NCI-H2227 treated with DMSO at 0.1 percent for 48 hours (cell line): ENCODE results near the gene THSD4.
A peak's percentile ranks its signal among the peaks of the same experiment; 100 is the strongest.
"Not testable (repeated sequence)": the region's sequence is repeated elsewhere in the genome, so short reads cannot be mapped to it uniquely, and the experiment has no call there.

Experiments
- DNase-seq: peaks from one replicate; lab custom pipeline; 2025; lab: John Stamatoyannopoulos, UW

THSD4 gene

DNA sequence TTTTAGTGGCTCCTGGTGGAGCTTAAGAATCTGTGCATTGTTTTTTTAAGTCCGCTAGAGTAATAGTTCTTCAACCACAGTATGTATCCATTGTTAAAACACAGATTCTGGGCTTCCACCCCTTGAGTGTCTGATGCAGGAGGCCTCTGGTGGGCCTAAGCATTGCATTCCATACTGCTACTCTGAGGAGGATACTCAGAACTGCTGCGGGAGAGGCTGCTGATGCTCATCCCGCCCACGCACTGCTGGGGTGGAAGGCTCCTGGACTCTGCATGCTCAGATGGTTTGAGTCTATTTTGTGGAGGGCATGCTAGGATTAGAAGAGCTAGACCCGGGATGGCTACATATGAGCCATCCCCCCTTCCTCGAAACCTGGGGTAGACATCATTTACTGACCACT lies 74.4 kb downstream of the THSD4 start:
- no peak for DNase-seq

GRCh38 chr15:71191296-71191695 lies 76.0 kb downstream of the THSD4 start:
- no peak for DNase-seq

GRCh38 chr15:71192816-71193215 lies 77.5 kb downstream of the THSD4 start:
- no peak for DNase-seq

GRCh38 chr15:71194286-71194685 lies 79.0 kb downstream of the THSD4 start:
- DNase-seq: no peak

DNA sequence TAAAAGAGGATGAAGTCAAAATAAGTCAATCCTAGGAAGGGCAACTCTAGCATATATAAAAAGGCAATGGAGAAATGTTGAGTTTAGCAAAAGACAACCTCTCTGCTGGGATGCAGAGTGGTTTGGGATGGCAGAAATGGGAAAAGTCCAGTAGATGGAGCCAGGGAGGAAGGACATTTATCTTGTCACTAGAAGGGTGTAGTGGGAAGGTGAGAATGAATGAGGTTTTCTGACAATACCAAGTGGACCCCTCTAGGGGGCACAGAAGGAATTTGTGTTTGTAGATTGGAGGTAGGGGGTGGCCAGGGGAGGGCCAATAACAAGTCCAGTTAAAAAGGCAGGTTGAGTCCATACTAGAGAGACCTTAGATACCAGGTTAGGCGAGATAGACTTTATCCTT lies 80.0 kb downstream of the THSD4 start:
- DNase-seq: no peak

DNA sequence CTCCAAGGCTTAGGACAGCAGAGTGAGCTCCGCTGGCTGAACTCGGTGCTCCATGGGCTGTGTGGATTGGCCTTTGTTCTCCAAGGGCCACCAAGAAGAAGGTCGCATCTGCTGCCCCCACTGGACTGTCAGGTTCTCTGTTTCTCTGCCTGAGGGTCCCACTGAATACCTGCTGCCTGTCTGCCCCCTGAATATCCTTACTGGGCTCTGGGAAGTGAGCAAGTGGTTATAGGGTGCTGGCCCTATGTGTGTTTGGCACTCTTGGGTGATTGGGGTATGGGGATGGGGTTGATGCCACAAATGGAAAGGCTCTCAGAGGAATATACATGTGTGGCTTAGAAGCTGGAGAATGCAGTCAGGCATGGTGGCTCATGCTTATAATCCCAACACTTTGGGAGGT lies 82.3 kb downstream of the THSD4 start:
- no peak for DNase-seq

- no peak for DNase-seq
Observed at GRCh38 chr15:71198846-71199245, 83.6 kb downstream of the THSD4 start.

DNA sequence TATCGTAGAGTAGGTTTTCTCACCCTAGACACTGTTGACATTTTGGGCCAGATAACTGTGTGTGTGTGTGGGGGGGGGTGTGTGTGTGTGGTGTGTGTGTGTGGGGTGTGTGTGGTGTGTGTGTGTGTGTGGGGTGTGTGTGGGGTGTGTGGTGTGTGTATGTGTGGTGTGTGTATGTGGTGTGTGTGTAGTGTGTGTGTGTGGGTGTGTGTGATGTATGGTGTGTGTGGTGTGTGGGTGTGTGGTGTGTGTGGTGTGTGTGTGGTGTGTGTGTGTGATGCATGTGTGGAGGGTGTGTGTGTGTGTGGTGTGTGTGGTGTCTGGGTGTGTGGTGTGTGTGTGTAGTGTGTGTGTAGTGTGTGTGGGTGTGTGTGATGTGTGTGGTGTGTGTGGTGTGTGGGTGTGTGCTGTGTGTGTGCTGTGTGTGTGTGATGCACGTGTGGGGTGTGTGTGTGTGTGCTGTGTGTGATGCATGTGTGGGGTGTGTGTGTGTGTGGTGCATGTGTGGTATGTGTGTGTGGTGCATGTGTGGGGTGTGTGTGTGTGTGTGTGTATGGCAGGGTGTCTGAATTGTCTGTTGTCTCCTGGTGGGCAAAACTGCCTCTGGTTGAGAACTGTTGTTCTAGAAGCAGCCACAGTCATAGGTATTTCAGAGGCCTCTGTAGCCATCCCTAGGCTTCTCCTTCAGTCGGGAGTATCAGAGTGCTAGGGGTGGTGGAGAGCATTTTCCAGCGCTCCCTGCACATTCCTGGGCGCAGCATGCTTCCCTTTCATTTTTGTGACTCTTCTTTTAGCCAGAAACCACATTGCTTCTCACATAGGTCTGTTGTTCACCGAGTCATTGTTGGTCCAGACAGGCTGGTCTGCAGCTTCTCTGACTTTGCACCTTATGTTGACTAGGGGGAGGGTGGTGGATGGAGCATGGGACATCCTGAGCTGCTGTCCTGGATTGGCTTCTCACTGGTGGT lies 84.4 kb downstream of the THSD4 start:
- no peak for DNase-seq

GRCh38 chr15:71201477-71201876 lies 86.2 kb downstream of the THSD4 start:
- peak; percentile 5 for DNase-seq

GRCh38 chr15:71202712-71203111 lies 87.4 kb downstream of the THSD4 start:
- DNase-seq: no peak

- DNase-seq: no peak
Observed at GRCh38 chr15:71203586-71204474, 88.6 kb downstream of the THSD4 start.

DNA sequence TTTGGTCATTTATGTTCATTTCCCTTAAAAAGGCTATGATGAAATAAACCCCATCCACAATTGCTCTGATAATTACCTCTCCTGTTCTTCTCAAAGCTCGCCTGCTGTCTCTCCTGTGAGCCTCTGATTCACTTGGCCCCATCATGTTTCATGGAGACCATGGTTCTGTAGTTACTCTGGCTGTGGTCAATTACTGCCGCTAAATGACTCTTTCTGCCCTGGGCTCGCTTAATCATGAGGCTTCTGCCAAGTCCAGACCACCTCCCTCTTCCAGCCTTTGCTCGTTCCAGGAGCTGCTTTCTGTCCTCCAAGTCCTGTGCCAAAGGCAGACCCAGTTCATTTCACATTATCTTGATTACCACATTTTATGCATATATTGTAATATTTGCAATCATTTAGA lies 91.9 kb downstream of the THSD4 start:
- no peak for DNase-seq

DNA sequence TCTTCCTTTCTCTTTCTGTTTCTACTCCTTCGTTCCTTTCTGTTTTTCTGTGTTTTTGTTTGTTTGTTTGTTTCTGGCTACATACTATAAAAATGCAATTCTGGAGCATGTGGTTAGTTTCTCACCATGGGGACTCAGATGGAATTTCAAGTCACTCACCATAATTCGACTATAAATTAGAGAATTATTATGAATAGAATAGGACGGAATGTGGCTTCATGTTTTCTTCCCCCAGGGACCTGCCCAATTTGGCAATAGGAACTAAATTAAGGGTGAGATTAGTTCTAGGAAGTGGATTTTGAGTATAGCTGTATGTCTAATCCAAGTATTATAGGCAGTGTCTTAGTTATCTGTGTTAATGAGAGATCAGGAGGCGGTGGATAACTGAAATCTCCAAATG lies 96.9 kb downstream of the THSD4 start:
- no peak for DNase-seq

DNA sequence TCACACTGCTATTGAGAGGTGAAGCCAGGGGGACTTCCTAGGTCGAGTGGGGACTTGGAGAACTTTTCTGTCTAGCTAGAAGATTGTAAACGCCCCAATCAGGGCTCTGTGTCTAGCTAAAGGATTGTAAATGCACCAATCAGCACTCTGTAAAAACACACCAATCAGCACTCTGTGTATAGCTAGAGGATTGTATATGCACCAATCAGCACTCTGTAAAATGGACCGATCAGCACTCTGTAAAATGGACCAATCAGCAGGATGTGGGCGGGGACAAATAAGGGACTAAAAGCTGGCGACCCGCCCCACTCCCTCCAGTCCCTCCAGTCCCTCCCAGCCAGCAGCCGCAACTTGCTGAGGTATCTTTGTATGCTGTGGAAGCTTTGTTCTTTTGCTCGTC lies 98.7 kb downstream of the THSD4 start:
- DNase-seq: not testable (repeated sequence)

DNA sequence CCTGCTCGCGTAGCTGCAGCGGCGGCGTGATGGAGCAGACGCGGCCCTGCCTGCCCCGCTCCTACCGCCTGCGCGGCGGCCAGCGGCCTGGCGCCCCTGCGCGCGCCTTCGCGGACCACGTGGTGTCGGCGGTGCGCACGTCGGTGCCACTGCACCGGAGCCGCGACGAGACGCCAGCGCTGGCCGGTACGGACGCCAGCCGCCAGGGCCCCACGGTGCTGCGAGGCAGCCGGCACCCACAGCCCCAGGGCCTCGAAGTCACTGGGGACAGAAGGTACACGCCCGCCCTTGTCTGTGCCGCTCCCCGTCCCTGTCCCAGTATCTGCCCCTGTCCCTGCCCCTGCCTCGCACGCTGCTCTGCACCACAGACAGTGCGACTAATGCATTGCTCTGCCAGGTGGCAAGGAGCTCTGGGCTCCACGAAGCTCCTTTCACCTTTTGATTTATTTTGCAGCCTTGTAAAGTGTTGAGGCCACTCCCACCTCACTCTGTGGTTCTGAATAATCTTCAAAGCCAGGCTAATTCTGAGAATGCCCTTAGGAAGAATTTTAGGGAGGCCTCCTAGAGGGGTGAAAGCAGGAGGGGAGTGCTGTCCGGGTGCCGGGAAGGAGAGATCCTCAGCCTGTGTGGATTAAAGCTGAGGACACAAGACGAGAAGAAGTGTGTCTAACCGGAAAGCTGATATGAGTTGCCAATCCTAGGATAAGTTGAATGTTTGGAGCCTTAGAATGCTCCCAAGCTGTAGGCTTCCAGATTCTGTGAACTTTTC lies 100.0 kb downstream of the THSD4 start:
- DNase-seq: no peak

DNA sequence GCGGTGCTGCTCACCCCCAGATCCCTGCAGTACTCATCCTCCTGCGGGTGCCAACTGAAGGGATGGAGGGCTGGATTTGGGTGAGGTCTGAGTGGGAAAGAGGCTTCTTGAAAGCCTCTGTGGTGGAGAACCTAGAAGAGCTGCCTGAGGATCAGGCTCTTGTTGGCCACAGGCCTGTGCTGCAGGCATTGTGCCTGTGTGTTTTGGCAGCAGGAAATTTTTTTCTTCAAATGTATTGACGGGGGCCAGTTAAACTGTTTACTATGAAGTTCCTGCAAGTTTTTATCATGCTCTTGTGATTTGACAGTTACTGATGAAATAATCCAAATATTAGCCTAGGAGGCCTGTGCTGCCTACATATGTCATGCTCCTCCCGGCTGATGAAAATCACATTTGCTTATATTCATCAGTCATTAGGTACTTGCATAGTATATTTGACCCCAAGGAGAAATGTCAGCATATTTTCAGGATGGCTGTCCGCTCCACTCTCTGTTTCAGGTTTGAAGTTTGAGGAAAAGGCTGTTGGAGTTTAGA lies 103.1 kb downstream of the THSD4 start:
- no peak for DNase-seq

DNA sequence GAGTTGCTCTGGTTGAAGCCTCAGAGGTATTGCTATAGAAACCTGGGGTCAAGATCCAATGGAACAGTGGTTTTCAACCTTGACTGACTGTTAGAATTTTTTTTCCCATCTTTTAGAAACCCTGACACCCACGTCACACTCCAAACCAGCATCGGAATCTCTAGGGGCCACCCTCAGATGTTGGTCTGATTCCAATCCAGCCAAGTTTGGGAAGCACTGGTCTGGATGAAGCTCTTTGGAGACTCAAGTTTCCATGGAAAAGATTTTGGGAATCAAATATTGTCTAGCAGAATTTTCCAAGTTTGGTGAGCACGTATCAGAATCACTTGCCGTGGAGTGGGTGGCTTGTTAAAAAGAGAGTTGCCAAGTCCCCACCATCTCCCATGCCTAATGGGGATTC lies 103.8 kb downstream of the THSD4 start:
- DNase-seq: no peak

GRCh38 chr15:71219645-71220044 lies 104.4 kb downstream of the THSD4 start:
- no peak for DNase-seq

DNA sequence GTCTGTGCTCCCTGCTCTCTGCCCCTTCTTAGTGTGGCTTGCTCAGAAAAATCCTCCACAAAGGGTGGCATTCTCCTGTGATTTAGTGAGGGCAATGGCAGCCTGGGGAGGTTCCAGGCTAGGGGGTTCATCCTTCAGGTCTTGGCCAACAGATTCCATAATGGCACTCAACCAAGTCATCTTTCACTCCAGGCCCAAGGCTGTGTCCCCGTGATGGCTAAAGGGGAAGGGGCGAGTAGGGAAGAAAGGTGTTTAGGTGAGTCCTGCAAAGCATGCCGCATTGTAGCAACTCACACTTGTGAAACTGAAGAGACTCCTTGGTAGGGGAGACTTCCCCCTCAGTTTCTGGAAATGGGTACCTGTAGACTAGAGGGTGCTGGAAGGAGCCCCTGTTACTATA lies 105.6 kb downstream of the THSD4 start:
- DNase-seq: no peak

DNA sequence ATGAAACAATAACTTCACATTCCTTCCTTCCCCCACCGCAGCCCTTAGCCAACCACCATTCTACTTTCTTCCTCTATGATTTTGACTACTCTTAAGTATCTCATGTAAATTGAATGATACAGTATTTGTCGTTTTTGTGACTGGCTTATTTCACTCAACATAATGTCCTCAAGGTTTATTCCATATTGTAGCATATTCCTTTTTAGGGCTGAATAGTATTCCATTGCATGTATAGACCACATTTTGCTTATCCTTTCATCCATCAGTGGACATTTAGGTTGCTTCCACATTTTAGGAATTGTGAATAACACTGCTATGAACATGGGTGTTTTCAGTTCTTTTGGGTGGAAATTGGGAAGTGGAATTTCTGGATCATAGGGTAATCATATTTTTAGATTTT lies 106.1 kb downstream of the THSD4 start:
- no peak for DNase-seq

DNA sequence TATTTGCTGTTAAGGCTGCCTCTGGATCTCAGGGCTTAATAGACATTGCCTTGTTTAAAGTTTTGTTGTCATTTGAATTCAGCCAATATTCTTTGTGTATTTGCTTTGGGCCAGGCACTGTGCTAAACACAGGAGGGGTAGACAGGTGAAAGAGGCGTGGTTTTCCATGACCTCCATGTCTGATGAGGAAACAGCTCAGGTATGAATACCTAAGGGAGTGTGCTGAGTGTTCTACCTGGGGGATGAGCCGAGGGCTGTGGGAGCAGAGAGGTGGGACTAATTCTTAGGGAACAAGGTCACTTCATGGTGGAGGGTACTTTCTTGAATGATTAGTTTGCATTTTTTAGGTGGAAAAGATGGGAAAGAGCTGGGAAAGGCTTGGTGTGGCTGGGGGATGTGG lies 108.2 kb downstream of the THSD4 start:
- no peak for DNase-seq

DNA sequence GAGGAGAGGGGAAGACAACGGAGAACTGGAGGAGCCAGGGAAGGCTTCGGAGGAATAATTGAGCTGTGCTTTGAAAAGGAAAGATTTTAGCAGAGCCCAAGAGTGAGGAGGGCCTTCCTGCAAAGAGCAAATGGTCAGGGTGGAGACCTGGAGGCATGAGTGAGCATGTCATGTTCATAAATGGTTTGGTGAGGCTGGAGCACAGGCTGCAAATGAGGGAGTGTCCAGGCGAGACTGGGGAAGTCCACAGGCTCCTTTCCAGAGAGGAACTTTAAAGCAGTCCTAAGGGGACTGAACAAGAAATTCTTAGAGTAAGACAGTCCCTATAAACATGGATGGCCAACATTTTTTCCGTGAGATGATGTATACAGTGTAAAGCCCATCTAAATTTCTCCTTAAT lies 108.8 kb downstream of the THSD4 start:
- no peak for DNase-seq
